GM12878 (cell line): ENCODE results near the gene JMY. TPM values are rescaled to one million over a fixed set of nuclear protein-coding genes. Genes with fewer than 3 reads are reported as not detected.

Experiments used
- ATAC-seq: fragments of 200-7000 bp; cut with Tn5 transposase; 3 replicates; pipeline ENCODE4 v1.9.1; 2020; ENCODE audit warnings: mild to moderate bottlenecking, moderate library complexity
- BruUV-seq: library from RNA; stranded (reverse); fragments of 400-500 nt; replicated peaks from 2 replicates; lab custom pipeline; 2021; lab: Mats Ljungman, UMichigan
- CTCF ChIA-PET: fragments of 300-600 bp; sonication (Branson Sonifier 250); formaldehyde crosslinking; extraction: SDS; loops from one replicate; lab custom pipeline; 2021; ENCODE audit warnings: inconsistent platforms; lab: Yijun Ruan, JAX
- POLR2A ChIA-PET: fragments of 350-600 bp; formaldehyde crosslinking; extraction: SDS; loops from one replicate; lab custom pipeline; 2021; ENCODE audit warnings: inconsistent platforms; lab: Charles Lee
- RAD21 ChIA-PET: fragments of 300-600 bp; sonication (Branson Sonifier 250); formaldehyde crosslinking; loops from one replicate; lab custom pipeline; 2023; ENCODE audit warnings: antibody characterized with exemption; ENCODE audit not compliant: unreplicated experiment; lab: Charles Lee
- SMC1A ChIA-PET: fragments of 300-600 bp; sonication (Branson Sonifier 250); formaldehyde crosslinking; loops from one replicate; lab custom pipeline; 2023; ENCODE audit not compliant: unreplicated experiment, uncharacterized antibody; lab: Charles Lee
- DNase-seq: peaks from one replicate; pipeline ENCODE4 v3.0.0-alpha.2; 2011; ENCODE audit warnings: low read depth, low spot score
- FAIRE-seq: peaks from 3 replicates; lab custom pipeline; 2011; peaks lifted over from hg19 to GRCh38; lab: Jason Lieb, UNC
- H2AFZ ChIP-seq: 2 replicates; pipeline ENCODE4 v1.6.0; 2011; ENCODE audit warnings: low read depth, low read length, control low read depth; ENCODE audit not compliant: control insufficient read depth
- H3K27ac ChIP-seq: 2 replicates; pipeline ENCODE4 v1.5.1; 2011; ENCODE audit warnings: control low read depth; ENCODE audit not compliant: control insufficient read depth, insufficient read depth
- H3K27me3 ChIP-seq, 2 experiments: replicated peaks in 1 of 2; 2 replicates each; pipeline versions ENCODE4 v1.6.0 to v1.6.1; 2011; ENCODE audit warnings: low read length in 1 of 2; ENCODE audit not compliant: control insufficient read depth in 2 of 2, insufficient read depth in 2 of 2
- H3K36me3 ChIP-seq, 2 experiments: 2 replicates each; pipeline ENCODE4 v1.5.1; 2011; ENCODE audit warnings: low read length in 1 of 2; ENCODE audit not compliant: control insufficient read depth in 2 of 2, insufficient read depth in 2 of 2
- H3K4me1 ChIP-seq: 2 replicates; pipeline ENCODE4 v1.6.1; 2011; ENCODE audit warnings: mild to moderate bottlenecking, low read length, moderate library complexity, mixed read lengths; ENCODE audit not compliant: control insufficient read depth, insufficient read depth
- H3K4me2 ChIP-seq: 2 replicates; pipeline ENCODE4 v1.6.0; 2011; ENCODE audit warnings: control low read depth; ENCODE audit not compliant: control insufficient read depth, insufficient read depth
- H3K4me3 ChIP-seq: fragments of 200-600 bp; sonication (generic); 2 replicates; pipeline ENCODE4 v1.5.1; 2016
- H3K79me2 ChIP-seq: 2 replicates; pipeline ENCODE4 v1.6.0; 2011; ENCODE audit warnings: low read length; ENCODE audit not compliant: control insufficient read depth, insufficient read depth
- H3K9ac ChIP-seq: 2 replicates; pipeline ENCODE4 v1.8.0; 2011; ENCODE audit warnings: low read length, control low read depth, mixed read lengths; ENCODE audit not compliant: control insufficient read depth, insufficient read depth
- H3K9me3 ChIP-seq: replicated peaks from 3 replicates; pipeline ENCODE4 v1.5.1; 2011; ENCODE audit warnings: mild to moderate bottlenecking, low read length; ENCODE audit not compliant: control insufficient read depth, insufficient read depth
- H4K20me1 ChIP-seq: 2 replicates; pipeline ENCODE4 v1.6.0; 2011; ENCODE audit not compliant: control insufficient read depth, insufficient read depth
- SMARCA5 ChIP-seq: fragments of 450-650 bp; IDR thresholded peaks from 2 replicates; pipeline ENCODE4 v1.6.1; 2017; ENCODE audit warnings: mild to moderate bottlenecking
- TAF1 ChIP-seq: IDR thresholded peaks from 2 replicates; pipeline ENCODE4 v1.6.1; 2011; ENCODE audit warnings: mild to moderate bottlenecking, low read depth, low read length, borderline replicate concordance
- TCF3 ChIP-seq: IDR thresholded peaks from 2 replicates; pipeline ENCODE4 v1.6.1; 2012; ENCODE audit warnings: low read depth, mild to moderate bottlenecking, low read length, borderline replicate concordance; ENCODE audit not compliant: insufficient read depth
- WGBS: methylation state at CpG from one replicate; pipeline ENCODE4 v1.1.6; 2016; ENCODE audit warnings: low lambda C conversion rate; ENCODE audit not compliant: insufficient replicate concordance, insufficient coverage; ENCODE audit errors: missing lambda C conversion rate; 5-methylcytosine and 5-hydroxymethylcytosine counted together
- in situ Hi-C: fragments of 300-500 bp; cut with MboI; formaldehyde crosslinking; loops from 9 replicates; pipeline ENCODE4 v1.14.3; 2018; ENCODE audit warnings: mixed read lengths
- intact Hi-C: fragments of 100-400 bp; cut with micrococcal nuclease; formaldehyde crosslinking; loops from one replicate; pipeline ENCODE4 v1.14.2; 2022; ENCODE audit not compliant: unreplicated experiment
- polyA plus RNA-seq, 11 experiments: library from polyadenylated mRNA; depleted of rRNA in 4 of 11; unstranded in 6 of 11; stranded (reverse) in 5 of 11; fragments of >200 nt; fragmentation: Nextera tagmentation in 4 of 11; fragmentation: Illumina TruSeq in 1 of 11; extraction: Ambion mirVana in 4 of 11; extraction: Trizol in 1 of 11; gene quantifications; 1 replicate in 1 of 11; 2 replicates in 10 of 11; pipeline versions ENCODE4 v1.2.1 to v1.2.3, GENCODE V29; 2011 to 2016; ENCODE audit warnings: inconsistent platforms in 2 of 11, missing spikeins in 2 of 11, low read depth in 1 of 11
- total RNA-seq, 4 experiments: library from RNA; depleted of rRNA in 3 of 4; stranded (reverse); fragments of >200 nt in 3 of 4; fragmentation: Illumina TruSeq in 1 of 4; extraction: Trizol in 1 of 4; gene quantifications; 2 replicates each; pipeline versions ENCODE4 v1.2.1 to v1.2.3, GENCODE V29; 2013 to 2021
- TF ChIP-seq, protein P1 (sequence below): fragments of 450-650 bp; IDR thresholded peaks from 2 replicates; pipeline ENCODE4 v1.6.1; 2017; ENCODE audit warnings: mild to moderate bottlenecking
- TF ChIP-seq, protein P2 (sequence below): fragments of 450-650 bp; conservative IDR thresholded peaks from 2 replicates; pipeline ENCODE4 v1.6.1; 2017; ENCODE audit warnings: mild to moderate bottlenecking, moderate library complexity
- TF ChIP-seq, protein P3 (sequence below): fragments of 450-650 bp; IDR thresholded peaks from 2 replicates; pipeline ENCODE4 v1.6.1; 2016; ENCODE audit warnings: mild to moderate bottlenecking

JMY gene
- total and polyA plus RNA-seq, 10 of the 15 experiments (the other 5 are each of a cell fraction or from before 2014, with no cell fraction given), result 0.63 to 4.8 (median 2.4) TPM

DNA sequence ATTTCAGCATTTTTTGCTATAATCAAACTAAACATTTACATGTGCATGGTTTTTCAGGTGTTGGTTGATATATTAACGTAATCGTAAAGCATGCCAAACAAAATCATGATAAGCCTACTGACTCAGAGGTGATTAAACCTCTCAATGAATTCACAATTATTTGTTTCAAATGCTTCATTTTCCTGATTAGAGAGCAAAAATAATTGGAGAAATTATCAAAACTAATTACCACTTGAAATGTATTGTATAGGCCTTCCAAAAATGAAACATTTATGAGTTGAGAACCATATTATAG is 45.7 kb upstream of the JMY start:
- no peak for ATAC-seq
- BruUV-seq, result no TSS peak
- FAIRE-seq, result no peak
- Histone ChIP-seq H4K20me1 (no peaks in the 10 kb centered on the region), H3K9me3 (no peaks in the 10 kb centered on the region), H3K27ac (no peak overlapping the region), H3K36me3 (no peaks in the 10 kb centered on the region), H3K9ac (no peak overlapping the region), H3K4me1 (no peaks in the 10 kb centered on the region), H3K4me2 (no peak overlapping the region), H3K4me3 (no peak overlapping the region), H2AFZ (no peak overlapping the region), H3K27me3 (no peaks in the 10 kb centered on the region), H3K79me2 (no peaks in the 10 kb centered on the region)
- in situ Hi-C loops (no loop called here), intact Hi-C loops (no loop called here)
- 96% methylated on average over 2 of the region's 2 CpGs for WGBS
- SMC1A ChIA-PET, result interaction anchor here (1.6 to 2.3 kb wide), 2 partner anchors 10 to 58 kb away, joined by 4 to 10 read pairs; no protein-coding TSS in a partner anchor
- no peak for DNase-seq
- CTCF ChIA-PET, result no interaction called here
- RAD21 ChIA-PET, result no interaction called here
- POLR2A ChIA-PET, result no interaction called here
- TF ChIP-seq, protein P1, sequence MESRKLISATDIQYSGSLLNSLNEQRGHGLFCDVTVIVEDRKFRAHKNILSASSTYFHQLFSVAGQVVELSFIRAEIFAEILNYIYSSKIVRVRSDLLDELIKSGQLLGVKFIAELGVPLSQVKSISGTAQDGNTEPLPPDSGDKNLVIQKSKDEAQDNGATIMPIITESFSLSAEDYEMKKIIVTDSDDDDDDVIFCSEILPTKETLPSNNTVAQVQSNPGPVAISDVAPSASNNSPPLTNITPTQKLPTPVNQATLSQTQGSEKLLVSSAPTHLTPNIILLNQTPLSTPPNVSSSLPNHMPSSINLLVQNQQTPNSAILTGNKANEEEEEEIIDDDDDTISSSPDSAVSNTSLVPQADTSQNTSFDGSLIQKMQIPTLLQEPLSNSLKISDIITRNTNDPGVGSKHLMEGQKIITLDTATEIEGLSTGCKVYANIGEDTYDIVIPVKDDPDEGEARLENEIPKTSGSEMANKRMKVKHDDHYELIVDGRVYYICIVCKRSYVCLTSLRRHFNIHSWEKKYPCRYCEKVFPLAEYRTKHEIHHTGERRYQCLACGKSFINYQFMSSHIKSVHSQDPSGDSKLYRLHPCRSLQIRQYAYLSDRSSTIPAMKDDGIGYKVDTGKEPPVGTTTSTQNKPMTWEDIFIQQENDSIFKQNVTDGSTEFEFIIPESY, result no peak
- TF ChIP-seq SMARCA5 (no peak), TAF1 (no peak), TCF3 (no peak)
- TF ChIP-seq, protein P2, sequence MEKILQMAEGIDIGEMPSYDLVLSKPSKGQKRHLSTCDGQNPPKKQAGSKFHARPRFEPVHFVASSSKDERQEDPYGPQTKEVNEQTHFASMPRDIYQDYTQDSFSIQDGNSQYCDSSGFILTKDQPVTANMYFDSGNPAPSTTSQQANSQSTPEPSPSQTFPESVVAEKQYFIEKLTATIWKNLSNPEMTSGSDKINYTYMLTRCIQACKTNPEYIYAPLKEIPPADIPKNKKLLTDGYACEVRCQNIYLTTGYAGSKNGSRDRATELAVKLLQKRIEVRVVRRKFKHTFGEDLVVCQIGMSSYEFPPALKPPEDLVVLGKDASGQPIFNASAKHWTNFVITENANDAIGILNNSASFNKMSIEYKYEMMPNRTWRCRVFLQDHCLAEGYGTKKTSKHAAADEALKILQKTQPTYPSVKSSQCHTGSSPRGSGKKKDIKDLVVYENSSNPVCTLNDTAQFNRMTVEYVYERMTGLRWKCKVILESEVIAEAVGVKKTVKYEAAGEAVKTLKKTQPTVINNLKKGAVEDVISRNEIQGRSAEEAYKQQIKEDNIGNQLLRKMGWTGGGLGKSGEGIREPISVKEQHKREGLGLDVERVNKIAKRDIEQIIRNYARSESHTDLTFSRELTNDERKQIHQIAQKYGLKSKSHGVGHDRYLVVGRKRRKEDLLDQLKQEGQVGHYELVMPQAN, result no peak
- TF ChIP-seq, protein P3, sequence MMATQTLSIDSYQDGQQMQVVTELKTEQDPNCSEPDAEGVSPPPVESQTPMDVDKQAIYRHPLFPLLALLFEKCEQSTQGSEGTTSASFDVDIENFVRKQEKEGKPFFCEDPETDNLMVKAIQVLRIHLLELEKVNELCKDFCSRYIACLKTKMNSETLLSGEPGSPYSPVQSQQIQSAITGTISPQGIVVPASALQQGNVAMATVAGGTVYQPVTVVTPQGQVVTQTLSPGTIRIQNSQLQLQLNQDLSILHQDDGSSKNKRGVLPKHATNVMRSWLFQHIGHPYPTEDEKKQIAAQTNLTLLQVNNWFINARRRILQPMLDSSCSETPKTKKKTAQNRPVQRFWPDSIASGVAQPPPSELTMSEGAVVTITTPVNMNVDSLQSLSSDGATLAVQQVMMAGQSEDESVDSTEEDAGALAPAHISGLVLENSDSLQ, result no peak
